ENCODE measurements around the gene MAN2C1.
"Not testable (repeated sequence)": the region's sequence is repeated elsewhere in the genome, so short reads cannot be mapped to it uniquely, and the experiment has no call there.

MAN2C1 gene

DNA sequence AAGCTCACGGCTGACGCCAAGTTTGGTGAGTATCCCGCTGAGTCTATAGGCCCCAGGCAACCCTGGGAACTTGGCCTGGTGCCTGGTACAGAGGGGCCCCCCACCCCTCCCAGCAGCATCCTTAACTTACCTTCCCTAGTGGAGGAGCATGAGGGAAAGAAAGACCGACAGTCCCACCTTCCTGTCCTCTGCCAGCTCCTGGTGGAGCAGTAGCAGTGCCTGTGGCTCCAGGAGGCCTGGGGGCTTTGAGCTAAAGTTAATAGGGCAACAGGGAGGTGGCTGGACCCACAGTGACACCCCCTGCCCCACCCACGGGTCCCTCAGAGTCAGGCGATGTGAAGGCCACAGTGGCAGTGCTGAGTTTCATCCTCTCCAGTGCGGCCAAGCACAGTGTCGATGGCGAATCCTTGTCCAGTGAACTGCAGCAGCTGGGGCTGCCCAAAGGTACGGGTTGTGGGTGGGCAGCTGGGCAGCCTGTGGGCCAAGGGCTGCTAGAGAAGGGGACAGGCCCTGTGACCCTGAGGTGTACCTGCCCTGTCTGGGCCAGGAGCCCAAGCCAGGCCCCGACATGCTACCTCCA lies 29.7 kb downstream of the MAN2C1 start:
- in situ Hi-C loops (cut with MboI; ENCODE audit: low sequenced_read_pairs, unreplicated experiment), result no loop called here
- TF ChIP-seq, protein P1, sequence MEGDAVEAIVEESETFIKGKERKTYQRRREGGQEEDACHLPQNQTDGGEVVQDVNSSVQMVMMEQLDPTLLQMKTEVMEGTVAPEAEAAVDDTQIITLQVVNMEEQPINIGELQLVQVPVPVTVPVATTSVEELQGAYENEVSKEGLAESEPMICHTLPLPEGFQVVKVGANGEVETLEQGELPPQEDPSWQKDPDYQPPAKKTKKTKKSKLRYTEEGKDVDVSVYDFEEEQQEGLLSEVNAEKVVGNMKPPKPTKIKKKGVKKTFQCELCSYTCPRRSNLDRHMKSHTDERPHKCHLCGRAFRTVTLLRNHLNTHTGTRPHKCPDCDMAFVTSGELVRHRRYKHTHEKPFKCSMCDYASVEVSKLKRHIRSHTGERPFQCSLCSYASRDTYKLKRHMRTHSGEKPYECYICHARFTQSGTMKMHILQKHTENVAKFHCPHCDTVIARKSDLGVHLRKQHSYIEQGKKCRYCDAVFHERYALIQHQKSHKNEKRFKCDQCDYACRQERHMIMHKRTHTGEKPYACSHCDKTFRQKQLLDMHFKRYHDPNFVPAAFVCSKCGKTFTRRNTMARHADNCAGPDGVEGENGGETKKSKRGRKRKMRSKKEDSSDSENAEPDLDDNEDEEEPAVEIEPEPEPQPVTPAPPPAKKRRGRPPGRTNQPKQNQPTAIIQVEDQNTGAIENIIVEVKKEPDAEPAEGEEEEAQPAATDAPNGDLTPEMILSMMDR (IDR thresholded peaks at IDR 0.05; ENCODE audit: borderline replicate concordance, control extremely low read depth, extremely low read depth, insufficient read depth, missing control alignments), result no peak
- DNase-seq (ENCODE audit: low spot score), result no peak

DNA sequence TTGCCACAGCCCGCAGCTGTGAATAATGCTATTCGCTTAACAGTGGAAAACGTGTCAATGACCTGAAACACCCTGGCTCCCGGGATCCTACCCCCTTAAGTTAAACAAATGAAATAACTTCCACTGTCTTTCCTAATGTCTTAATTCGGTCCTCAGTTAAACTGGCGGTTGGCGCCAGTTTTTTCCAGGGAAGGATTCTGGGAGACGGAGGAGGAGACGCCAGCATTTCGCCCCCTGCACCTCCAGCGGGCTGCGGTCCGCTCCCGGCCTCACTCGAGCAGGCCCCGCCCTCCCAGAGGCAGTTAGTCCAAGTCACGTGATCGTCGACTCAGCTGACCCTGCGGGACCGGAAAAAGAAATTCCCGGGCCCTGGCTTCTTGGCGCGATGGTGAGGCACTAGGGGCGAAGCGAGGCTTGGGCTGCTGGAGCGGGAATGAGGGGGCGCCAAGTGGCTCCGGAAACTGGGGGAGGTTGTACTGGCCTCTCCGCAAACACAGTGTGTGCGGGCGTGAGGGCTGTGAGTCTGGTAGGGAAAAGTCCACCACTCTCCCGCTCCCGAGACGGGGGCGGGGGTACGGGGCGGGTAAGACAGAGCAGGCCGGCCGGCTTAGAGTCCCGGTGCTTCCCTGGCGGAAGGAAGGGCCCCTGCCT lies 32.6 kb downstream of the MAN2C1 start, which contains the start of gene COMMD4:
Gene COMMD4 (plus strand): TSS at position 359 of the 651 bp plus-strand sequence. CDS start 27 bp downstream, at position 386.
- peak; percentile 79 for DNase-seq (ENCODE audit: low spot score)
- TF ChIP-seq, protein P1 (IDR thresholded peaks at IDR 0.05; ENCODE audit: borderline replicate concordance, control extremely low read depth, extremely low read depth, insufficient read depth, missing control alignments), result no peak
- in situ Hi-C loops (cut with MboI; ENCODE audit: low sequenced_read_pairs, unreplicated experiment), result no loop called here

DNA sequence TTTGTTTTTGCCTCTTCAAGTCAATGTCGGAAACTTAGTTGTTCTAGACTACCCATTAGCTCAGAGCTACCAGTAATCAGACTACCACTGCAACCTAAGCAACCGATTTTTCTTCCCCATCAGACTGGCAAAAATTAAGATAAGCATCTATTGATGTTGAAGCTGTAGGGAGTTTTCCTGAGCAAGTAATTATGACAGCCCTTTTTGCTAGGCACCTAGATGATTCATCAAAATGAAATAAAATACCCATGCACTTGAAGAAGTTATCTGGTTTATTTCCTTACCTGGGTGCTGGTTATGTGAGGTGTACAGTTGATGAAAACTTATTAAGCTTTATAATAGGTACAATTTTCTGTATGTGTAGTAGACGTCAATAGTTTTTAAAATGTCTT lies 33.1 kb downstream of the MAN2C1 start:
- TF ChIP-seq, protein P1 (IDR thresholded peaks at IDR 0.05; ENCODE audit: borderline replicate concordance, control extremely low read depth, extremely low read depth, insufficient read depth, missing control alignments), result no peak
- in situ Hi-C loops (cut with MboI; ENCODE audit: low sequenced_read_pairs, unreplicated experiment), result no loop called here
- no peak for DNase-seq (ENCODE audit: low spot score)

- DNase-seq (ENCODE audit: low spot score), result peak; percentile 31
- in situ Hi-C loops (cut with MboI; ENCODE audit: low sequenced_read_pairs, unreplicated experiment), result not testable (repeated sequence)
Measured at GRCh38 chr15:75333654-75334419, 34.6 kb downstream of the MAN2C1 start.

GRCh38 chr15:75332093-75332492 lies 36.3 kb downstream of the MAN2C1 start:
- in situ Hi-C loops (cut with MboI; ENCODE audit: low sequenced_read_pairs, unreplicated experiment), result not testable (repeated sequence)

DNA sequence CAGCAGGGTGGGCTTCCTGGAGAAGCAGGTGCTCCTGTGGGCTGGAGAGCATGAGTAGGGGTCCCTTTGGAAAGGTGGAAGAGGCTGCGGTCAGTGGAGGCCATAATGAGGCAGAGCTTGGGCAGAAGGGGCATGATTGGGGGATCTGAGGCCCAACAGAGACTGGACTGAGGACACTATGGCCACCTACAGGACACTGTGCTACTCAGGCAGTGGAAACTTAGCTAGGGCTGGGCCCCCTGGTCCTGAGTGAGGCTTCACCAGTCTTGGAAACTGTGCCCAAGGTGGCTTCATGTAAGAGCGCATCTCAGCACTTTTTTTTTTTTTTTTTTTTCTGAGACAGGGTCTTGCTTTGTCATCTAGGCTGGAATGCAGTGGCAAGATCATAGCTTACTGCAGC lies 38.8 kb downstream of the MAN2C1 start:
- DNase-seq (ENCODE audit: low spot score), result no peak
- in situ Hi-C loops (cut with MboI; ENCODE audit: low sequenced_read_pairs, unreplicated experiment), result no loop called here
- TF ChIP-seq, protein P1 (IDR thresholded peaks at IDR 0.05; ENCODE audit: borderline replicate concordance, control extremely low read depth, extremely low read depth, insufficient read depth, missing control alignments), result no peak

More at GRCh38 chr15:75332093-75332492, 36.3 kb downstream of the MAN2C1 start:
- not testable (repeated sequence) for DNase-seq (ENCODE audit: low spot score)

- TF ChIP-seq, protein P1 (IDR thresholded peaks at IDR 0.05; ENCODE audit: borderline replicate concordance, control extremely low read depth, extremely low read depth, insufficient read depth, missing control alignments), result no peak
- in situ Hi-C loops (cut with MboI; ENCODE audit: low sequenced_read_pairs, unreplicated experiment), result no loop called here
- DNase-seq (ENCODE audit: low spot score), result no peak
Measured at GRCh38 chr15:75328493-75329314, 39.7 kb downstream of the MAN2C1 start.
